ENCODE measurements around the gene MAGEE2. TPM values are rescaled to one million over a fixed set of nuclear protein-coding genes. Genes with fewer than 3 reads are reported as not detected.
"Not testable (repeated sequence)": the region's sequence is repeated elsewhere in the genome, so short reads cannot be mapped to it uniquely, and the experiment has no call there.

Gene MAGEE2
- not detected for total RNA-seq (2021; fragmentation: NEBNext Ultra II Directional; extraction: Animal tissue kit (Norgen Biotek cat#: 25700))
- long read RNA-seq, result 0 reads

GRCh38 chrX:75784680-75785491 lies at the start of gene MAGEE2:
TSS of gene MAGEE2 (minus strand) at chrX:75785254. CDS start at chrX:75785051, 203 bp downstream.
- no peak for DNase-seq
- Mint-ChIP-seq H3K27me3 (ENCODE audit: insufficient read depth) (no peaks in the 10 kb centered on the region; the same call in 1 of the 2 replicates), H3K4me1 (ENCODE audit: low read depth) (no peaks in the 10 kb centered on the region), H3K4me3 (no peak within 1 kb of the TSS), H3K36me3 (ENCODE audit: low read depth) (no peaks in the 10 kb centered on the region), H3K27ac (no peak within 1 kb of the TSS), H3K9me3 (0 out of 2 replicates have a peak, but pooled peaks cover under 1% of the 10 kb centered on the region)
- TF ChIP-seq CTCF (IDR thresholded peaks at IDR 0.05), result no peak

- Mint-ChIP-seq H3K27me3 (ENCODE audit: insufficient read depth) (no peaks in the 10 kb centered on the region; the same call in 1 of the 2 replicates), H3K4me1 (ENCODE audit: low read depth) (no peaks in the 10 kb centered on the region), H3K9me3 (peaks cover 4% of the 10 kb centered on the region; the same call in 1 of the 2 replicates), H3K36me3 (ENCODE audit: low read depth) (no peaks in the 10 kb centered on the region), H3K27ac (no peak overlapping the region), H3K4me3 (no peak overlapping the region)
- no peak for DNase-seq
- TF ChIP-seq CTCF (IDR thresholded peaks at IDR 0.05), result no peak
Measured at GRCh38 chrX:75786290-75786689, 1.2 kb upstream of the MAGEE2 start.

GRCh38 chrX:75781611-75782010 lies 3.4 kb downstream of the MAGEE2 start:
- no peaks in the 10 kb centered on the region; the same call in 1 of the 2 replicates for H3K27me3 Mint-ChIP-seq (ENCODE audit: insufficient read depth)
- H3K27ac Mint-ChIP-seq, result no peak overlapping the region
- H3K4me1 Mint-ChIP-seq (ENCODE audit: low read depth), result no peaks in the 10 kb centered on the region
- peaks cover 9% of the 10 kb centered on the region; the same call in 1 of the 2 replicates for H3K9me3 Mint-ChIP-seq
- H3K4me3 Mint-ChIP-seq, result no peak overlapping the region
- no peak for DNase-seq
- TF ChIP-seq CTCF (IDR thresholded peaks at IDR 0.05), result no peak
- H3K36me3 Mint-ChIP-seq (ENCODE audit: low read depth), result no peaks in the 10 kb centered on the region

GRCh38 chrX:75768063-75768462 lies 17.0 kb downstream of the MAGEE2 start:
- not testable (repeated sequence) for H3K9me3 Mint-ChIP-seq; H3K27ac Mint-ChIP-seq; H3K27me3 Mint-ChIP-seq (ENCODE audit: insufficient read depth); H3K4me3 Mint-ChIP-seq; H3K4me1 Mint-ChIP-seq (ENCODE audit: low read depth); H3K36me3 Mint-ChIP-seq (ENCODE audit: low read depth); DNase-seq

- Mint-ChIP-seq H3K9me3 (peaks cover 2% of the 10 kb centered on the region; the same call in 1 of the 2 replicates), H3K36me3 (ENCODE audit: low read depth) (no peaks in the 10 kb centered on the region; the same call in 1 of the 2 replicates), H3K27me3 (ENCODE audit: insufficient read depth) (peaks cover 2% of the 10 kb centered on the region; the same call in 1 of the 2 replicates), H3K4me3 (no peak overlapping the region), H3K27ac (peak overlapping the region; percentile 54; the same call in 1 of the 2 replicates), H3K4me1 (ENCODE audit: low read depth) (peaks cover 21% of the 10 kb centered on the region)
- no peak for TF ChIP-seq CTCF (IDR thresholded peaks at IDR 0.05)
- DNase-seq, result peak; percentile 0
Measured at GRCh38 chrX:75748431-75748830, 36.6 kb downstream of the MAGEE2 start.
